CD4-positive, alpha-beta memory T cell (primary cell): Measurements from ENCODE around the gene GIMD1. TPM values are rescaled to one million over a fixed set of nuclear protein-coding genes. Genes with fewer than 3 reads are reported as not detected.
A peak's percentile ranks its signal among the peaks of the same experiment; 100 is the strongest.

Experiments used
- CTCF ChIA-PET: fragments of 350-600 bp; sonication (Branson Sonifier 250); formaldehyde crosslinking; loops from one replicate; lab custom pipeline; 2021; ENCODE audit warnings: inconsistent platforms; ENCODE audit not compliant: partially characterized antibody; lab: Charles Lee
- POLR2A ChIA-PET: fragments of 350-600 bp; sonication (Branson Sonifier 250); formaldehyde crosslinking; loops from one replicate; lab custom pipeline; 2021; ENCODE audit not compliant: partially characterized antibody; lab: Charles Lee
- DNase-seq, 5 donors: peaks; one replicate each; pipeline versions ENCODE4 v3.0.0 to v3.0.0-alpha.2; 2020 to 2022; ENCODE audit warnings: mixed read lengths in 1 of 5
- H3K27ac ChIP-seq: one replicate; pipeline ENCODE4 v1.7.0; 2013; ENCODE audit warnings: low read depth, low read length
- H3K27me3 ChIP-seq: 2 replicates; pipeline ENCODE4 v1.7.0; 2013; ENCODE audit warnings: mild to moderate bottlenecking, low read length, moderate library complexity; ENCODE audit not compliant: insufficient read depth
- H3K36me3 ChIP-seq: 2 replicates; pipeline ENCODE4 v1.7.0; 2013; ENCODE audit warnings: mild to moderate bottlenecking, low read length, moderate library complexity; ENCODE audit not compliant: insufficient read depth
- H3K4me1 ChIP-seq: 2 replicates; pipeline ENCODE4 v1.7.0; 2013; ENCODE audit warnings: mild to moderate bottlenecking, low read length, moderate library complexity; ENCODE audit not compliant: insufficient read depth
- H3K4me3 ChIP-seq, 2 donors: one replicate each; pipeline ENCODE4 v1.7.0; 2013; ENCODE audit warnings: low read length in 2 of 2, mild to moderate bottlenecking in 1 of 2
- H3K9me3 ChIP-seq, 2 donors: one replicate each; pipeline ENCODE4 v1.7.0; 2013; ENCODE audit warnings: low read length in 2 of 2, control low read depth in 1 of 2; ENCODE audit not compliant: control insufficient read depth in 1 of 2
- H3K27ac Mint-ChIP-seq, 7 donors: one replicate each; pipeline ENCODE4 v1.8.0; 2020 to 2021; ENCODE audit warnings: mixed read lengths in 7 of 7, mild to moderate bottlenecking in 6 of 7, inconsistent platforms in 3 of 7, moderate library complexity in 3 of 7
- H3K27me3 Mint-ChIP-seq, 2 donors: one replicate each; pipeline ENCODE4 v1.8.0; 2020 to 2021; ENCODE audit warnings: mixed read lengths in 2 of 2
- H3K36me3 Mint-ChIP-seq, 2 donors: one replicate each; pipeline ENCODE4 v1.8.0; 2020 to 2021; ENCODE audit warnings: mixed read lengths in 2 of 2, inconsistent platforms in 1 of 2, mild to moderate bottlenecking in 1 of 2
- H3K4me1 Mint-ChIP-seq, 4 donors: one replicate each; pipeline ENCODE4 v1.8.0; 2020 to 2021; ENCODE audit warnings: mixed read lengths in 4 of 4, mild to moderate bottlenecking in 1 of 4
- H3K4me3 Mint-ChIP-seq, 8 donors: one replicate each; pipeline ENCODE4 v1.8.0; 2020 to 2021; ENCODE audit warnings: mixed read lengths in 8 of 8, mild to moderate bottlenecking in 7 of 8, moderate library complexity in 6 of 8, inconsistent platforms in 3 of 8
- H3K9me3 Mint-ChIP-seq, 8 donors: one replicate each; pipeline ENCODE4 v1.8.0; 2020 to 2021; ENCODE audit warnings: mixed read lengths in 8 of 8, mild to moderate bottlenecking in 5 of 8, inconsistent platforms in 3 of 8, moderate library complexity in 1 of 8
- intact Hi-C: fragments of 100-400 bp; cut with micrococcal nuclease; formaldehyde crosslinking; loops from one replicate; pipeline ENCODE4 v1.15.1; 2023
- polyA plus RNA-seq, 2 donors: library from polyadenylated mRNA; unstranded; fragments of 300-500 nt; fragmentation: Illumina TruSeq; gene quantifications; one replicate each; pipeline ENCODE4 v1.2.3, GENCODE V29; 2021
- total RNA-seq, 2 experiments: library from RNA; stranded (reverse); gene quantifications; one replicate each; pipeline ENCODE4 v1.2.3, GENCODE V29; 2021

The GIMD1 gene
- total and polyA plus RNA-seq, 4 experiments from 2014 or later = not detected

DNA sequence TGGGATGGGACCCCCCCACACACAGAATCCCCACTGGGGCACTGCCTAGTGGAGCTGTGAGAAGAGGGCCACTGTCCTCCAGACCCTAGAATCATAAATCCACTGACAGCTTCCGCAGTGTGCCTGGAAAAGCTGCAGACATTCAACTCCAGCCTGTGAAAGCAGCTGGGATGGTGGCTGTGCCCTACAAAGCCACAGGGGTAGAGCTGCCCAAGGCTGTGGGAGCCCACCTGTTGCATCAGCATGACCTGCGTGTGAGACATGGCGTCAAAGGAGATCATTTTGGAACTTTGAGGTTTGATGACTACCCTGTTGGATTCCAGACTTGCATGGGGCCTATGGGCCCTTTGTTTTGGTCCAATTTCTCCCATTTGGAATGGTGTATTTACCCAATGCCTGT lies 29.9 kb downstream of the GIMD1 start:
- Mint-ChIP-seq H3K27ac (no peak overlapping the region), H3K4me1 (peaks cover 32 to 51% (median 44%) of the 10 kb centered on the region in 4 donors), H3K36me3 (peaks cover 79 to 88% of the 10 kb centered on the region in 2 donors)

DNA sequence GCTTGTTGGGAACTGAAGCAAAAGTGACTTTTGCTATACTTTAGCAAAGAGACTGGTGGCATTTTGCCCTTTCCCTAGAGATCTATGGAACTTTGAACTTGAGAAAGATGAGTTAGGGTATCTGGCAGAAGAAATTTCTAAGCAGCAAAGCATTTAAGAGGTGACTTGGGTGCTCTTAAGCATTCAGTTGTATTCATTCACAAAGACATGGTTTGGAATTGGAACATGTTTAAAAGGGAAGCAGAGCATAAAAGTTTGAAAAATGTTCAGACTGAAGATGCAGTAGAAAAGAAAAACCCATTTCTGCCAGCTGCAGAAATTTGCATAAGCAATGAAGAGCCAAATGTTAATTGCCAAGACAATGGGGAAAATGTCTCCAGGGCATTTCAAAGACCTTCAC lies 30.7 kb downstream of the GIMD1 start:
- H3K36me3 Mint-ChIP-seq = peaks cover 80 to 89% of the 10 kb centered on the region in 2 donors
- Histone ChIP-seq H3K27ac (no peak overlapping the region), H3K27me3 (no peaks in the 10 kb centered on the region), H3K4me3 (no peak overlapping the region), H3K36me3 (peaks cover 42% of the 10 kb centered on the region), H3K4me1 (peaks cover 18% of the 10 kb centered on the region), H3K9me3 (no peaks in the 10 kb centered on the region)
- H3K4me3 Mint-ChIP-seq = peak overlapping the region in 1 of 8 donors; percentile 32
- ChIA-PET CTCF (no interaction called here), POLR2A (no interaction called here)
- DNase-seq = no peak
- intact Hi-C loops = no loop called here
- no peak overlapping the region for H3K27ac Mint-ChIP-seq
- H3K27me3 Mint-ChIP-seq = no peaks in the 10 kb centered on the region
- H3K9me3 Mint-ChIP-seq = peaks cover 6 to 21% (median 10%) of the 10 kb centered on the region in 8 donors
- H3K4me1 Mint-ChIP-seq = peaks cover 29 to 48% (median 39%) of the 10 kb centered on the region in 4 donors

More for the DNA sequence above, 29.9 kb downstream of the GIMD1 start:
- Histone ChIP-seq H3K9me3 (no peaks in the 10 kb centered on the region), H3K4me1 (peaks cover 18% of the 10 kb centered on the region), H3K27me3 (no peaks in the 10 kb centered on the region), H3K36me3 (peaks cover 36% of the 10 kb centered on the region), H3K4me3 (no peak overlapping the region), H3K27ac (no peak overlapping the region)
- Mint-ChIP-seq H3K9me3 (peaks cover 6 to 21% (median 10%) of the 10 kb centered on the region in 8 donors), H3K4me3 (no peak overlapping the region), H3K27me3 (no peaks in the 10 kb centered on the region)
- intact Hi-C loops = loop anchor here (1.0 kb wide), 1 partner anchor 37 kb away; no protein-coding TSS in a partner anchor
- DNase-seq = no peak
- POLR2A ChIA-PET = no interaction called here
- CTCF ChIA-PET = no interaction called here

DNA sequence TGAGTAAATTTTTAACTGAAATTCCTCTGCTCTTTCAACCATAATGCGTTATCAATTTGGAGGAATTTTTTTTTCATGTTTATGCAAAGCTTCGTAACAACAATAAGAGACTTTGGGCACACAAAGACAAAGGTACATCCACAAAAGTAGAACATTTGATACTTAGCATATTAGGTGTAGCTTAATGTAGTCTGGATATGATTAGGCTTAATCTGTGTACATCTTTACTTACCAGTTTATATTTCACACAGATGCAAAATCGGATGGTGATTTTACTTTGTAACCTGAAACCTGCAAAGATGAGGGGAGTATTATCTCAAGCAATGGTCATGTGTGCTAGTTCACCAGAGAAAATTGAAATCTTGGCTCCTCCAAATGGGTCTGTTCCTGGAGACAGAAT lies 32.0 kb downstream of the GIMD1 start:
- Mint-ChIP-seq H3K27ac (no peak overlapping the region), H3K27me3 (no peaks in the 10 kb centered on the region), H3K4me3 (no peak overlapping the region), H3K36me3 (peaks cover 81 to 90% of the 10 kb centered on the region in 2 donors), H3K4me1 (peaks cover 22 to 36% (median 28%) of the 10 kb centered on the region in 4 donors), H3K9me3 (peaks cover 6 to 21% (median 10%) of the 10 kb centered on the region in 8 donors)
- H3K36me3 ChIP-seq = peaks cover 47% of the 10 kb centered on the region
- CTCF ChIA-PET = no interaction called here
- POLR2A ChIA-PET = no interaction called here
- DNase-seq = no peak
- intact Hi-C loops = no loop called here
- peaks cover 14% of the 10 kb centered on the region for H3K4me1 ChIP-seq
- no peak overlapping the region for H3K27ac ChIP-seq
- no peak overlapping the region for H3K4me3 ChIP-seq
- H3K27me3 ChIP-seq = no peaks in the 10 kb centered on the region
- no peaks in the 10 kb centered on the region for H3K9me3 ChIP-seq

DNA sequence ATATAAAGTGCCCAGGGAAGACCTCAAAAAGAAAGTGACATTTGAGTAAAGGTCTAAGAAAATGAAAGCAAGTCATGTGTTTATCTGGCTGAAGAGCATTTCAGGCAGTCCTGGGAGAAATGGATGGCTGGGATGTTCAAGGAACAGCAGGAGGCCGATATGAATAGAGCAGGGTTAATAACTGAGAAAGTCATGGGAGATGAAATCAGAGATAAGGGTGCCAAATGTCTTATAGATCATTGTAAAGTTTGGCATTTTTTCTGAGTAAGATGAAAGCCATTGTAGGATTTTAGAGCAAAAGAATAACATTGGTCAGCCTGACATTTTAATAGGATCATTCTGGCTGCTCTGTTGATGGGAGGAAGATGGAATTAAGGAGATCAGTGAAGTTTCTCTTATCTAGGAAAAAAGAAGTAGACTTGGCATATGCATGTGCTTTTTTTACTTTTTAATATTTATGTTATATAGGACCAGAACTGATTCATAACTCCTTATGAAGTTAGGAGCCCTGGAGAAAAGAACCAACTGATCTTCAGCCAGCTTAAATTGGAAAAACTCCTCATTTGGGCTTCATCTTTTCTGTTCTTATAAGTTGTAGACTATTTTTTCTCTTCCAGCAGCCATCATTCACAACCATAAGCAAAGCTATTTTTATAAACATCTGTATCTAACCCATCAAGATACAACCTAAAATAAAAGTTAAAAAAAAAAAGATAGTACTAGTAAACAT lies 33.7 kb downstream of the GIMD1 start:
- intact Hi-C loops = no loop called here
- Mint-ChIP-seq H3K36me3 (peaks cover 78 to 83% of the 10 kb centered on the region in 2 donors), H3K27me3 (no peaks in the 10 kb centered on the region), H3K27ac (no peak overlapping the region), H3K4me1 (peaks cover 10 to 19% (median 13%) of the 10 kb centered on the region in 4 donors), H3K9me3 (peaks cover 5 to 16% (median 10%) of the 10 kb centered on the region in 8 donors), H3K4me3 (no peak overlapping the region)
- CTCF ChIA-PET = no interaction called here
- Histone ChIP-seq H3K27me3 (no peaks in the 10 kb centered on the region), H3K36me3 (peaks cover 53% of the 10 kb centered on the region), H3K4me3 (no peak overlapping the region), H3K9me3 (no peaks in the 10 kb centered on the region), H3K4me1 (peaks cover under 1% of the 10 kb centered on the region), H3K27ac (no peak overlapping the region)
- DNase-seq = no peak
- POLR2A ChIA-PET = interaction anchor here (0.6 kb wide), 1 partner anchor 190 kb away, joined by 3 read pairs; no protein-coding TSS in a partner anchor

DNA sequence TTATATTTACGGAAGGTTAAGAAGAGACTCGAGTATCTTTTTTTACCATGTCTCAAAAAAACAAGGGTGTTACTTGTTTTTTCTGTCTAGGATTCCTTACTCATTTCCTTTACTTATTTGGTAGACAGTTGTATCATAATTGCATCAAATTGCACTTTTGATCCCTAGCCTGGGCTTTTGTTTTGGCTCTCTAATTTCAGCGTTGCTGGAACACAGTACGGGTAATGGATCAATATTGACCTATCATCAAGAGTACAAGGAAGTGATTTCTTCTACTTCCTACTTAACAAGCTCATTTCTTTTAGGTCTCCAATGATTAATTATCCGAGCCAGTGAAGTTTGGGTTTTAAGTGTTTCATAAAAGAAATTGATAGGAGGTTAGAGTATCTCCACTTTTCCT lies 35.4 kb downstream of the GIMD1 start:
- peaks cover 5 to 16% (median 8%) of the 10 kb centered on the region in 8 donors for H3K9me3 Mint-ChIP-seq
- Histone ChIP-seq H3K27ac (no peak overlapping the region), H3K4me1 (no peaks in the 10 kb centered on the region), H3K27me3 (no peaks in the 10 kb centered on the region), H3K36me3 (peaks cover 56% of the 10 kb centered on the region), H3K4me3 (no peak overlapping the region), H3K9me3 (no peaks in the 10 kb centered on the region)
- ChIA-PET POLR2A (no interaction called here), CTCF (no interaction called here)
- H3K36me3 Mint-ChIP-seq = peaks cover 74 to 77% of the 10 kb centered on the region in 2 donors
- DNase-seq = no peak
- peak overlapping the region in 1 of 7 donors; percentile 37 for H3K27ac Mint-ChIP-seq
- H3K27me3 Mint-ChIP-seq = no peaks in the 10 kb centered on the region
- H3K4me1 Mint-ChIP-seq = peaks cover 5 to 10% (median 9%) of the 10 kb centered on the region in 4 donors
- H3K4me3 Mint-ChIP-seq = no peak overlapping the region
- intact Hi-C loops = no loop called here

DNA sequence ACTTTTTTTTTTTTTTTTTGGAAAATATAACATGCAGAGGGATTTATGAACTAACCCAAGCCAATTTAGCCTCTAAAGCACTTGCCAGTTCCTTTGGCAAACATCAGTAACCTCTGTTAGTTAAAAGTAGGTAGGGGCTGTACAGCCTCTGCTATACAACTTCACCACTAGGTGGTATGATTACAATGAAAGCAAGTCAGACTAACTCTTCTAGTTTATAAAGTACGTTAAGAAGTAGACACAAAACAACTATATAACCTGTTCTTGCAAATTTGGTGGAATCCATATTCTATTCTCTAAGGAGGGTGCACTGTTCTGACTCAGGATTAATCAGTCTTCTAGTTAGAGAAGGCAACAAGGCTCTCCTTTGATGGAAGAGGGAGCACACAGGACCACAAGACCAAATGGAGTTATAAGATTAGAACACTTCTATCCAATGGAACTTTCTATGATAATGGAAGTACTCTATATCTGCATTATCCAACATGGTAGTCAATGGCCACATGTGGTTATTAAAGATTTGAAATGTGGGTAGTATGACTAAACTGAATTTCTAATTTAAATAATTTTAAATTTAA lies 39.4 kb downstream of the GIMD1 start:
- H3K27ac Mint-ChIP-seq = peak overlapping the region in 2 of 7 donors; percentile 5 to 17
- no peaks in the 10 kb centered on the region for H3K27me3 ChIP-seq
- no peaks in the 10 kb centered on the region for H3K9me3 ChIP-seq
- intact Hi-C loops = no loop called here
- H3K36me3 Mint-ChIP-seq = peaks cover 58 to 64% of the 10 kb centered on the region in 2 donors
- no peaks in the 10 kb centered on the region for H3K4me1 ChIP-seq
- no peak overlapping the region for H3K4me3 ChIP-seq
- POLR2A ChIA-PET = interaction anchor here (1.5 kb wide), 1 partner anchor 13 kb away, joined by 7 read pairs; the partner anchor contains the start of genes AIMP1 and TBCK
- H3K27ac ChIP-seq = no peak overlapping the region
- H3K36me3 ChIP-seq = peaks cover 53% of the 10 kb centered on the region
- H3K4me3 Mint-ChIP-seq = no peak overlapping the region
- no peaks in the 10 kb centered on the region for H3K27me3 Mint-ChIP-seq
- peaks cover 4 to 9% (median 6%) of the 10 kb centered on the region in 4 donors for H3K4me1 Mint-ChIP-seq
- no peaks in the 10 kb centered on the region for H3K9me3 Mint-ChIP-seq
- peak in 2 of 5 donors; percentile 16 to 34 for DNase-seq
- CTCF ChIA-PET = interaction anchor here (0.7 to 2.4 kb wide), 7 partner anchors 9 to 1594 kb away, joined by 3 to 7 read pairs (median 3); partner anchors contain the start of genes AIMP1 and TBCK

DNA sequence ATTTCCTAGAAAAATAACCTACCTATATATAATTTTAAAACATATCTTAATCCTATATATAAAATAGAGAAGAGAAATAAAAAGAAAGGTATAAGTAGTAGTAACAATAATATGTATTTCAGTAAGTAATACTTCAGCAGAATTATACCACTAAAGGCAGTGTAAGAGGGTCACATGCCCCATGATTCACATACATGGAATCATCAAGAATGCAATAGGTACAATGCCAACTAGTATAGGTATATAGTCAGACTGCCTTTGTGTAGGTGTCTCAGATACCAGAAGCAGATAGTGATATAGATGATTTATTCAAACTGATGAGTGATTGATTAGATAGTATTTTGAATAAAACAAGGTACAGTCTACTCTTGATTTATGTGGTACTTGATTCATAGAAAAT lies 42.8 kb downstream of the GIMD1 start:
- Histone ChIP-seq H3K4me1 (peaks cover 9% of the 10 kb centered on the region), H3K4me3 (no peak overlapping the region), H3K27ac (no peak overlapping the region), H3K9me3 (no peaks in the 10 kb centered on the region), H3K27me3 (no peaks in the 10 kb centered on the region), H3K36me3 (peaks cover 31% of the 10 kb centered on the region)
- intact Hi-C loops = no loop called here
- no peak for DNase-seq
- Mint-ChIP-seq H3K9me3 (peaks cover 0 to 3% (median 0%) of the 10 kb centered on the region in 8 donors), H3K4me3 (no peak overlapping the region), H3K36me3 (peaks cover 39 to 44% of the 10 kb centered on the region in 2 donors), H3K27ac (no peak overlapping the region), H3K4me1 (peaks cover 7 to 15% (median 10%) of the 10 kb centered on the region in 4 donors), H3K27me3 (no peaks in the 10 kb centered on the region)
- ChIA-PET POLR2A (no interaction called here), CTCF (no interaction called here)
